GM23338 (cell line): ENCODE results near the gene PLBD2. TPM values are rescaled to one million over a fixed set of nuclear protein-coding genes. Genes with fewer than 3 reads are reported as not detected.

Source experiments
- ATAC-seq: fragments of 200-7000 bp; cut with Tn5 transposase; 3 replicates; pipeline ENCODE4 v1.9.1; 2020
- DNase-seq: peaks from one replicate; pipeline ENCODE4 v3.0.0-alpha.2; 2015; ENCODE audit warnings: low spot score
- H2AFZ ChIP-seq: fragments of 200-600 bp; sonication (generic); 2 replicates; pipeline ENCODE4 v1.8.0; 2016; ENCODE audit warnings: antibody characterized with exemption, mild to moderate bottlenecking, moderate library complexity
- H3F3A ChIP-seq: fragments of 200-600 bp; sonication (generic); replicated peaks from 2 replicates; pipeline ENCODE4 v1.8.0; 2017; ENCODE audit warnings: antibody characterized with exemption, mixed run types, low read depth
- H3K27ac ChIP-seq: fragments of 200-600 bp; sonication (generic); 2 replicates; pipeline ENCODE4 v1.6.1; 2016; ENCODE audit warnings: low read depth
- H3K27me3 ChIP-seq: fragments of 200-600 bp; sonication (generic); 2 replicates; pipeline ENCODE4 v1.8.0; 2016; ENCODE audit warnings: mild to moderate bottlenecking, mixed run types, moderate library complexity; ENCODE audit not compliant: insufficient read depth
- H3K36me3 ChIP-seq: fragments of 200-600 bp; sonication (generic); 2 replicates; pipeline ENCODE4 v1.8.0; 2016; ENCODE audit warnings: mild to moderate bottlenecking; ENCODE audit not compliant: insufficient read depth
- H3K4me1 ChIP-seq: fragments of 200-600 bp; sonication (generic); 2 replicates; pipeline ENCODE4 v1.8.0; 2016; ENCODE audit warnings: mild to moderate bottlenecking, moderate library complexity; ENCODE audit not compliant: insufficient read depth
- H3K4me2 ChIP-seq: fragments of 200-600 bp; sonication (generic); 2 replicates; pipeline ENCODE4 v1.7.1; 2017; ENCODE audit warnings: mixed run types
- H3K4me3 ChIP-seq: fragments of 200-600 bp; sonication (generic); 2 replicates; pipeline ENCODE4 v1.6.1; 2016; ENCODE audit warnings: mixed run types
- H3K79me2 ChIP-seq: fragments of 200-600 bp; sonication (generic); replicated peaks from 2 replicates; pipeline ENCODE4 v1.8.0; 2017; ENCODE audit warnings: mild to moderate bottlenecking; ENCODE audit not compliant: insufficient read depth
- H3K9me2 ChIP-seq: fragments of 200-600 bp; sonication (generic); 2 replicates; pipeline ENCODE4 v1.8.0; 2017; ENCODE audit not compliant: insufficient read depth
- H4K20me1 ChIP-seq: fragments of 200-600 bp; sonication (generic); replicated peaks from 2 replicates; pipeline ENCODE4 v1.8.0; 2017; ENCODE audit warnings: mild to moderate bottlenecking; ENCODE audit not compliant: insufficient read depth
- H3K27ac Mint-ChIP-seq: 2 replicates; pipeline ENCODE4 v1.8.0; 2020; ENCODE audit warnings: inconsistent platforms, mild to moderate bottlenecking, moderate library complexity, mixed read lengths
- H3K27me3 Mint-ChIP-seq: 3 replicates; pipeline ENCODE4 v1.8.0; 2022; ENCODE audit warnings: low read depth, mild to moderate bottlenecking, moderate library complexity, mixed read lengths, inconsistent platforms; ENCODE audit not compliant: insufficient read depth, poor library complexity
- H3K36me3 Mint-ChIP-seq: 3 replicates; pipeline ENCODE4 v1.8.0; 2021; ENCODE audit warnings: low read depth, mild to moderate bottlenecking, inconsistent platforms, moderate library complexity, mixed read lengths
- H3K4me1 Mint-ChIP-seq: 3 replicates; pipeline ENCODE4 v1.8.0; 2020; ENCODE audit warnings: mild to moderate bottlenecking, inconsistent platforms, mixed read lengths
- H3K4me3 Mint-ChIP-seq: 3 replicates; pipeline ENCODE4 v1.8.0; 2021; ENCODE audit warnings: moderate library complexity, mild to moderate bottlenecking, inconsistent platforms, mixed read lengths
- H3K9me3 Mint-ChIP-seq: 3 replicates; pipeline ENCODE4 v1.8.0; 2020; ENCODE audit warnings: moderate library complexity, mild to moderate bottlenecking, inconsistent platforms, mixed read lengths
- CREB1 ChIP-seq: fragments of 250-450 bp; sonication (Bioruptor Pico); IDR thresholded peaks from 2 replicates; pipeline ENCODE4 v1.5.0; 2020; ENCODE audit warnings: low read depth, mild to moderate bottlenecking, moderate library complexity
- CTCF ChIP-seq, 2 experiments: fragments of 200-600 bp in 1 of 2; sonication (generic) in 1 of 2; conservative IDR thresholded peaks; 2 replicates each; pipeline versions ENCODE4 v1.5.1 to v1.6.1; 2016 to 2017; ENCODE audit warnings: antibody characterized with exemption in 2 of 2, low read depth in 2 of 2, mild to moderate bottlenecking in 2 of 2, moderate library complexity in 1 of 2
- ETS1 ChIP-seq: IDR thresholded peaks from 2 replicates; pipeline ENCODE4 v1.6.1; 2016; ENCODE audit warnings: antibody characterized with exemption
- EZH2 ChIP-seq: fragments of 200-600 bp; sonication (generic); IDR thresholded peaks from one replicate; pipeline ENCODE4 v1.8.0; 2017; ENCODE audit warnings: antibody characterized with exemption, mild to moderate bottlenecking, low read depth; ENCODE audit not compliant: unreplicated experiment
- EZH2phosphoT487 ChIP-seq: fragments of 200-600 bp; sonication (generic); IDR thresholded peaks from one replicate; pipeline ENCODE4 v1.8.1; 2018; ENCODE audit warnings: antibody characterized with exemption; ENCODE audit not compliant: unreplicated experiment
- JUNB ChIP-seq: IDR thresholded peaks from one replicate; pipeline ENCODE4 v1.6.1; 2016; ENCODE audit warnings: antibody characterized with exemption; ENCODE audit not compliant: unreplicated experiment
- NANOG ChIP-seq: IDR thresholded peaks from 2 replicates; pipeline ENCODE4 v1.6.1; 2016; ENCODE audit warnings: antibody characterized with exemption, borderline replicate concordance
- POLR2AphosphoS5 ChIP-seq: IDR thresholded peaks from 2 replicates; pipeline ENCODE4 v1.6.1; 2016; ENCODE audit warnings: antibody characterized with exemption, low read depth
- REST ChIP-seq: IDR thresholded peaks from one replicate; pipeline ENCODE4 v1.6.1; 2018; ENCODE audit warnings: antibody characterized with exemption; ENCODE audit not compliant: unreplicated experiment
- STAT1 ChIP-seq: IDR thresholded peaks from one replicate; pipeline ENCODE4 v1.6.1; 2016; ENCODE audit warnings: antibody characterized with exemption; ENCODE audit not compliant: unreplicated experiment
- ZNF114 ChIP-seq: fragments of 250-450 bp; sonication (Bioruptor Pico); IDR thresholded peaks from 2 replicates; pipeline ENCODE4 v1.5.0; 2020; ENCODE audit warnings: mild to moderate bottlenecking, moderate library complexity
- ZNF331 ChIP-seq: fragments of 250-450 bp; sonication (Bioruptor Pico); IDR thresholded peaks from 2 replicates; pipeline ENCODE4 v1.5.0; 2020; ENCODE audit warnings: low read depth, mild to moderate bottlenecking, moderate library complexity
- ZNF462 ChIP-seq: fragments of 250-450 bp; sonication (Bioruptor Pico); IDR thresholded peaks from 2 replicates; pipeline ENCODE4 v1.5.0; 2020; ENCODE audit warnings: mild to moderate bottlenecking, moderate library complexity
- polyA plus RNA-seq: library from polyadenylated mRNA; unstranded; fragments of >200 nt; fragmentation: Nextera tagmentation; extraction: Ambion mirVana; gene quantifications from 2 replicates; pipeline ENCODE4 v1.2.1, GENCODE V29; 2016
- total RNA-seq: library from RNA; depleted of rRNA; stranded (reverse); fragments of >200 nt; shearing (Covaris generic); gene quantifications from 2 replicates; pipeline ENCODE4 v1.2.3, GENCODE V29; 2014

PLBD2 gene
- total and polyA plus RNA-seq, 2 experiments from 2014 or later = 10.2 to 37.1 TPM

GRCh38 chr12:113328368-113328889 is 30.0 kb upstream of the PLBD2 start:
- H3K27me3 Mint-ChIP-seq = peaks cover 10% of the 10 kb centered on the region
- Histone ChIP-seq H3K4me1 (no peaks in the 10 kb centered on the region), H4K20me1 (no peaks in the 10 kb centered on the region), H3K79me2 (no peaks in the 10 kb centered on the region), H3F3A (no peaks in the 10 kb centered on the region), H2AFZ (no peak overlapping the region), H3K4me2 (no peak overlapping the region), H3K27ac (no peak overlapping the region), H3K36me3 (no peaks in the 10 kb centered on the region; the same call in 1 of the 2 replicates), H3K27me3 (no peaks in the 10 kb centered on the region), H3K9me2 (no peaks in the 10 kb centered on the region), H3K4me3 (no peak overlapping the region)
- H3K4me1 Mint-ChIP-seq = peaks cover 2% of the 10 kb centered on the region; the same call in 2 of the 3 replicates
- H3K27ac Mint-ChIP-seq = no peak overlapping the region
- TF ChIP-seq ETS1 (no peak), POLR2AphosphoS5 (no peak), CREB1 (CRISPR knock-in tag) (no peak), CTCF (conservative IDR thresholded peaks at IDR 0.05; ENCODE audit: low read depth in 2 of 2) (no peak), NANOG (no peak), ZNF331 (no peak), ZNF462 (no peak), REST (no peak), JUNB (no peak), ZNF114 (CRISPR knock-in tag) (no peak), EZH2 (no peak), STAT1 (no peak), EZH2phosphoT487 (no peak)
- ATAC-seq (no peak), DNase-seq (no peak)
- no peaks in the 10 kb centered on the region for H3K9me3 Mint-ChIP-seq
- H3K4me3 Mint-ChIP-seq = no peak overlapping the region
- H3K36me3 Mint-ChIP-seq = peaks cover 19% of the 10 kb centered on the region
